Stimulated activated CD4-positive, alpha-beta T cell treated with anti-CD3 and anti-CD28 coated beads, Interleukin-15, amount 100 ng/mL, for 1 hour (primary cell): ENCODE measurements around the gene PPP1R14C.
"Not testable (repeated sequence)": the region's sequence is repeated elsewhere in the genome, so short reads cannot be mapped to it uniquely, and the experiment has no call there.

Experiments
- DNase-seq, 2 donors: peaks; one replicate each; pipeline ENCODE4 v3.0.0-alpha.2; 2020; ENCODE audit warnings: low read depth in 1 of 2, low spot score in 1 of 2

PPP1R14C gene

GRCh38 chr6:150165020-150165702, 22.3 kb downstream of the PPP1R14C start:
- no peak for DNase-seq

GRCh38 chr6:150167479-150167873, 24.6 kb downstream of the PPP1R14C start:
- DNase-seq = no peak

- no peak for DNase-seq
Measured at GRCh38 chr6:150169181-150169580, 26.3 kb downstream of the PPP1R14C start.

- DNase-seq = no peak
Measured at GRCh38 chr6:150169609-150170008, 26.8 kb downstream of the PPP1R14C start.

- DNase-seq = no peak
Measured at GRCh38 chr6:150172929-150173328, 30.1 kb downstream of the PPP1R14C start.

GRCh38 chr6:150175586-150176151, 32.8 kb downstream of the PPP1R14C start:
- no peak for DNase-seq

GRCh38 chr6:150176152-150176551, 33.3 kb downstream of the PPP1R14C start:
- DNase-seq = no peak

GRCh38 chr6:150176659-150177058, 33.8 kb downstream of the PPP1R14C start:
- DNase-seq = no peak

GRCh38 chr6:150177259-150177951, 34.6 kb downstream of the PPP1R14C start:
- DNase-seq = no peak

- no peak for DNase-seq
Measured at GRCh38 chr6:150177952-150178520, 35.2 kb downstream of the PPP1R14C start.

GRCh38 chr6:150179030-150179429, 36.2 kb downstream of the PPP1R14C start:
- DNase-seq = no peak

GRCh38 chr6:150179907-150180424, 37.1 kb downstream of the PPP1R14C start:
- DNase-seq = not testable (repeated sequence)

GRCh38 chr6:150180517-150180916, 37.7 kb downstream of the PPP1R14C start:
- no peak for DNase-seq

- no peak for DNase-seq
Measured at GRCh38 chr6:150182460-150183078, 39.7 kb downstream of the PPP1R14C start.

- DNase-seq = no peak
Measured at GRCh38 chr6:150183105-150183504, 40.3 kb downstream of the PPP1R14C start.

- no peak for DNase-seq
Measured at GRCh38 chr6:150183966-150184365, 41.1 kb downstream of the PPP1R14C start.

- DNase-seq = no peak
Measured at GRCh38 chr6:150184850-150185731, 42.2 kb downstream of the PPP1R14C start.

GRCh38 chr6:150185732-150186117, 42.9 kb downstream of the PPP1R14C start:
- DNase-seq = no peak

GRCh38 chr6:150186129-150186898, 43.5 kb downstream of the PPP1R14C start:
- no peak for DNase-seq

- DNase-seq = not testable (repeated sequence)
Measured at GRCh38 chr6:150187433-150187832, 44.6 kb downstream of the PPP1R14C start.
